GM23248 (cell line): ENCODE results near the gene ANKRD31.

ENCODE experiments used
- EZH2 ChIP-seq: fragments of 200-600 bp; sonication (generic); IDR thresholded peaks from 2 replicates; pipeline ENCODE4 v1.6.1; 2018; ENCODE audit warnings: antibody characterized with exemption, mild to moderate bottlenecking; ENCODE audit not compliant: insufficient read depth, poor library complexity, severe bottlenecking
- EZH2phosphoT487 ChIP-seq: fragments of 200-600 bp; sonication (generic); IDR thresholded peaks from 2 replicates; pipeline ENCODE4 v1.6.1; 2018; ENCODE audit warnings: antibody characterized with exemption, moderate library complexity, mild to moderate bottlenecking, low read depth; ENCODE audit not compliant: insufficient read depth

DNA sequence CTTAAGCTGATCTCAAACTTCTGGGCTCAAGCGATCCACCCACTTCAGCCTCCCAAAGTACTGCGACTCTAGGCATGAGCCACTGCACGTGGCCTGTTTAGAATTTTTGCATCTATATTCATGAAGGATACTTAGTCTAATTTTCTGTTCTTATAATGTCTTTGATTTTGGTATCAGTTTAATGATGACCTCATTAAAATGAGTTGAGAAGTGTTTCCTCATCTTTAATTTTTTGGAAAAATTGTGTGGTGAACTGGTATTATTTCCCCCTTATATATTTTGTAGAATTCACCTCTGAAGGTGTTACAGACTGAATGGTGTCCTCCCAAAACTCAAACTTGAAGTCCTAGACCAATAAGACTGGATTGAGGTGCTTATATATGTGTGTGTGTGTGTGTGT is 46.5 kb downstream of the ANKRD31 start:
- TF ChIP-seq EZH2phosphoT487 = no peak
- TF ChIP-seq EZH2 = no peak
